Activated CD8-positive, alpha-beta T cell treated with anti-CD3 and anti-CD28 coated beads, Interleukin-2, amount 10 ng/mL, durations not matched to agents 7 days and 5 days (primary cell): Measurements from ENCODE around the gene FAM53B. TPM values are rescaled to one million over a fixed set of nuclear protein-coding genes. Genes with fewer than 3 reads are reported as not detected.

Experiments used
- ATAC-seq: fragments of 150-1000 bp; cut with Tn5 transposase; one replicate; pipeline ENCODE4 v1.10.0; 2021; ENCODE audit warnings: moderate library complexity
- CTCF ChIA-PET: fragments of 350-600 bp; sonication (Branson Sonifier 250); formaldehyde crosslinking; loops from one replicate; lab custom pipeline; 2021; ENCODE audit warnings: antibody characterized with exemption; lab: Charles Lee
- POLR2A ChIA-PET: fragments of 350-600 bp; sonication (Branson Sonifier 250); formaldehyde crosslinking; loops from one replicate; lab custom pipeline; 2021; ENCODE audit warnings: antibody characterized with exemption; lab: Charles Lee
- DNase-seq: peaks from one replicate; pipeline ENCODE4 v3.0.0-alpha.2; 2020
- H3K27ac Mint-ChIP-seq: one replicate; pipeline ENCODE4 v1.8.0; 2021; ENCODE audit warnings: mild to moderate bottlenecking, mixed read lengths
- H3K27me3 Mint-ChIP-seq: one replicate; pipeline ENCODE4 v1.8.0; 2021; ENCODE audit warnings: low read depth, mixed read lengths
- H3K36me3 Mint-ChIP-seq: one replicate; pipeline ENCODE4 v1.8.0; 2021; ENCODE audit warnings: low read depth, mixed read lengths
- H3K4me1 Mint-ChIP-seq: one replicate; pipeline ENCODE4 v1.8.0; 2021; ENCODE audit warnings: low read depth, mixed read lengths
- H3K4me3 Mint-ChIP-seq: one replicate; pipeline ENCODE4 v1.8.0; 2021; ENCODE audit warnings: mild to moderate bottlenecking, mixed read lengths
- H3K9me3 Mint-ChIP-seq: one replicate; pipeline ENCODE4 v1.8.0; 2022; ENCODE audit warnings: mixed read lengths; ENCODE audit not compliant: insufficient read depth
- total RNA-seq, 2 experiments: library from RNA; stranded (reverse); gene quantifications; one replicate each; pipeline ENCODE4 v1.2.3, GENCODE V29; 2021

FAM53B gene
- total RNA-seq, 2 experiments from 2014 or later: 19.9 to 21.8 TPM

DNA sequence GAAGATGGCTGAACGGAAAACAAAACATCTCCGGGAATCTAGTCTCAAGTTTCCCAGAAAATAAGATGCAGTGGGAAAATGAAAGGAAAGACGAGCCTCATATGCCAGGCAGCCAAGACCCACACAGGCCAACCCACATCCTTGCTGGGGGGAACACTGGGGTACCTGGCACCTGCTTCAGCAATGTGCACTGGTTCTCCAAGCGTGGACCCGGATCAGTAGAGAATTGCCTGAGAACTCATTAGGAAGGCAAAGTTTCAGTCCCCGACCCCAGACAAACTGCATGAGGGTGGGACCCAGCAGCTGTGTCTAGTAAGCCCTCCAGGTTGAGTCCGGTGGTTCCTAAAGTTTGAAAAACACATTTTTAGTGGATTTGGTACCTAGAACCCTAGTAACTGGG, 18.4 kb downstream of the FAM53B start:
- Mint-ChIP-seq H3K9me3 (no peaks in the 10 kb centered on the region), H3K4me1 (peaks cover 74% of the 10 kb centered on the region), H3K27me3 (no peaks in the 10 kb centered on the region), H3K4me3 (no peak overlapping the region), H3K27ac (no peak overlapping the region), H3K36me3 (peaks cover 9% of the 10 kb centered on the region)
- ATAC-seq: no peak
- ChIA-PET CTCF (interaction anchor here (1.1 to 11.0 kb wide), 5 partner anchors 8 to 79 kb away, joined by 3 to 180 read pairs (median 7); no protein-coding TSS in a partner anchor), POLR2A (interaction anchor here (0.7 to 1.7 kb wide), 3 partner anchors 15 to 74 kb away, joined by 3 read pairs; no protein-coding TSS in a partner anchor)
- no peak for DNase-seq

DNA sequence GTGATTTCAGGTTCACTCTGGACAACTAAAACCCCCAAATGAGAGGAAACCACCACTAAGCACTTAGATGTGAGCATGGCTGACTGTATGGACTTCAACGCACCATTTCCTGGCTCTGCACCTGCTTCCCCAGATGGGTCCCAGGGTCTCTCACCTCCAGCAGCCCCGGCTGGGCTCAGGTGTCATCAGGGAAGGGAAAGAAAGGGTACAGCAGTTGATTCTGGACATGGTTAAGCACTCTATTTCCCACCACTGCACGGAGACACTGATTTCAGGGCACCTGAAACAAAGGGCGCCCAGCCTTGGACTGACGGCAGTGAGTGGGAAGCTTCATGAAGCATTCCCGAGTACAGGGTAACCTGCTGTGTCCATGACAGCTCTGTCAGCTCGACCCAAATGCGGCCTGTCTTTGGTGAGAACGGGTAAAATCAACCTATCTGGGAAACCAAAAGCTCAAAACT, 19.0 kb downstream of the FAM53B start:
- DNase-seq (no peak), ATAC-seq (no peak)
- H3K4me1 Mint-ChIP-seq: peaks cover 73% of the 10 kb centered on the region
- H3K9me3 Mint-ChIP-seq: no peaks in the 10 kb centered on the region
- H3K27me3 Mint-ChIP-seq: no peaks in the 10 kb centered on the region
- ChIA-PET POLR2A (interaction anchor here (1.0 to 1.7 kb wide), 3 partner anchors 8 to 36 kb away, joined by 3 to 4 read pairs (median 3); no protein-coding TSS in a partner anchor), CTCF (interaction anchor here (0.8 to 11.0 kb wide), 4 partner anchors 9 to 78 kb away, joined by 3 to 180 read pairs (median 5); no protein-coding TSS in a partner anchor)
- H3K4me3 Mint-ChIP-seq: no peak overlapping the region
- peaks cover 9% of the 10 kb centered on the region for H3K36me3 Mint-ChIP-seq
- no peak overlapping the region for H3K27ac Mint-ChIP-seq

DNA sequence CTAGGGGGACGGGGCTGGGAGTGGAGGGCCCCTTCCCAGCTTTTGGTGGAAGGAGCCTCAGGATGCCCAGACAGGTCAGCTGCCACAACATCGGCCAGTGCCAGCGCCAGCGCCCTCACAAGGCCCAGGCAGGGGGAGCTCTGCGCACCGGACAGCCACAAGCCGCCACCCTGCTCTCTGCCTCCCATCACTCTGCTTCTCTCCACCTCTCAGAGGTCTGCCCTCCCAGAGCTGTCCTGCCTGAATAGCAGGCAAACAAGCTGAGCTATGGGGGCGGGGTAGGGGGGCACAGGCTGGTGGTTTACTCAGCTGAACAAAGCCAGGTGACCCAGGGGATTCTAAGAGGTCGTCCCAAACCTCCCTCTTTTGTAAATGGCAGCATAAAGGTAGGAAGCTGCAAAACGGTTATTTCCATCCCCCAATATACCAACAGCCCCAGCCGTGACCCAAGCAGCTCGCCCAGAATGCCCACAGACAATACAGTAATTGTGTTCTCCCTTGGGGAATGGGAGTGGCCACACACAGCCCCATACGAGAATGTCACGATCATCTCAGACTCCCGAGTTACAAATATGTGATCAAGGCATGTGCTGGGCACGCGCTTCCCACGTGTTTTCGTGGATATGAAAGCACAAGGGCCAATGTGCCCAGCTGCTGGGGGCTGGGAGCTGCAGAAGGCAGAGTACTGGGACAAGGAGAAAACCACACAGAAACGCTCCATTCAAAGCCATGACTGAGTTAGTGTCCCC, 19.7 kb downstream of the FAM53B start:
- no peak for DNase-seq
- Mint-ChIP-seq H3K4me1 (peaks cover 70% of the 10 kb centered on the region), H3K4me3 (no peak overlapping the region), H3K27me3 (no peaks in the 10 kb centered on the region), H3K9me3 (no peaks in the 10 kb centered on the region), H3K27ac (peak overlapping the region; percentile 5), H3K36me3 (peaks cover 11% of the 10 kb centered on the region)
- ChIA-PET CTCF (interaction anchor here (0.8 to 11.0 kb wide), 3 partner anchors 10 to 28 kb away, joined by 3 to 180 read pairs (median 7); no protein-coding TSS in a partner anchor), POLR2A (interaction anchor here (1.0 to 1.7 kb wide), 5 partner anchors 8 to 77 kb away, joined by 3 to 4 read pairs (median 3); no protein-coding TSS in a partner anchor)
- ATAC-seq: no peak

DNA sequence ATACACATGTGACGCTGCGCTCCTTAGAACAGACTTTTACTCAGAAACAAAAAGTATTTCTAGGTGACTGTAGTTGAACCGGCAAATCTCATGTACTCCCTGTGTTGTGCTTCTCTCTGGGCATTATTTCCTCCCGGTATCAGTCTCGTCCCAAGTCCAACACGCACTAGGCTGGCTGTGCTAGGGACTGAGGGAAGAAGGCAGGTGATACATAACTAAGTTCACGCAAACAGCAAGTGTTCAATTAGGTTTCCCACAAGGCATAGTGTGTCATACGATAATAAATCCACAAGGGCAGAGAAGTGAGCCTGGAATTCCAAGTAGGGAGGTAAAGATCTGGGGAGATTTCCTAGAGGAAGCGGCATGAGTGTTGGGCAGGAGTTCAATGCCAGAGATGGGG, 20.4 kb downstream of the FAM53B start:
- DNase-seq: no peak
- CTCF ChIA-PET: interaction anchor here (0.9 to 11.0 kb wide), 4 partner anchors 17 to 183 kb away, joined by 3 to 180 read pairs (median 5); no protein-coding TSS in a partner anchor
- peaks cover 70% of the 10 kb centered on the region for H3K4me1 Mint-ChIP-seq
- H3K27ac Mint-ChIP-seq: peak overlapping the region; percentile 77
- peaks cover 8% of the 10 kb centered on the region for H3K36me3 Mint-ChIP-seq
- no peaks in the 10 kb centered on the region for H3K27me3 Mint-ChIP-seq
- POLR2A ChIA-PET: interaction anchor here (1.0 to 1.5 kb wide), 5 partner anchors 9 to 76 kb away, joined by 3 to 8 read pairs (median 4); no protein-coding TSS in a partner anchor
- no peak for ATAC-seq
- no peaks in the 10 kb centered on the region for H3K9me3 Mint-ChIP-seq
- no peak overlapping the region for H3K4me3 Mint-ChIP-seq

DNA sequence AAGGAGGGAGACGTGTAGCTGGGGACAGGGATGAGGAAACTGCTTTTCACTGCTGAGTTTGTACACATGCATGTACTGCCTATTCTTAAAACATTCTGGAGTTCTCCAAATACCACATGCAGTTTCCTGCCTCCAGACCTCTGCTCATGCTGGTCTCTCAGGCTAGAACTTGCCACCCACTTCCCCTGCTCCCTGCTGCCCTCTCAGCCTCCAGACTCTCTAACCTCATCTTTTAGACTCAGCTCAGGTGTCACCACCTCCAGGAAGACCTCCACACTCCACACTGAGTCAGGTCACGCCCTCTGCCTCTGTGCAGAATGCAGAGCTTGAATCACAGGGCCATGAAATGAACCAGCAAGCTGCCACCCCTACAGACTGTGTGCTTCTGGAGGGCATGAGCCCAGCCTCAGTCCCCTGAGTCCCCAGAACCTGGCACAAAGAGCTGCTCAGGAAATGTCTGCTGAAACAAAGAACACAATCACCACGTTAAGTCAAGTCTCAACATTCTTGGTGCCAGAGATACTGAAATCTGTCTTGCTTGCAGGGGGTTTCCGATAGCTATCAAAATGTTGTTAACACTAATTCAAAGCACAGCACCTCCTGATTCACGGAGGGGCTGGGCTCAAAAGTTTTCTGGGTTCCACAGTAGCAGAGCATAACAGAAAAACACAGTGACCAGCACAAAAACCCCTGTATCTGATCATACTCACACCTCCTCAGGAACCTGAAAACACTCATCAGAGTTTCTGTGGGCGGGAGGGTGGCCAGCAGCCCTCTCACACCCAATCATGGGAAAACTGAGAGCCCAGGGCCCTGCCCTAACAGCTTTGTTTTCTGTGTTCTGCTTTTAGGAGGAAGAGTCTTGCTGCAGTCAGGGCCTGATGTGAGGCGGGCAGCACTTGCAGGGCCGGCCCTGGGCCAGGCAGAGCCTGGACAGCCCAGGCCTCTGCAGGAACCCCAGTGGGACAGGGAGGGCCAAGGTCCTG, 21.1 kb downstream of the FAM53B start:
- peaks cover 70% of the 10 kb centered on the region for H3K4me1 Mint-ChIP-seq
- no peaks in the 10 kb centered on the region for H3K27me3 Mint-ChIP-seq
- H3K36me3 Mint-ChIP-seq: peaks cover 8% of the 10 kb centered on the region
- peak overlapping the region; percentile 24 for H3K4me3 Mint-ChIP-seq
- POLR2A ChIA-PET: interaction anchor here (0.7 to 1.5 kb wide), 6 partner anchors 11 to 76 kb away, joined by 3 to 8 read pairs (median 4); no protein-coding TSS in a partner anchor
- ATAC-seq (peak; percentile 29), DNase-seq (peak; percentile 46)
- CTCF ChIA-PET: interaction anchor here (0.9 to 11.0 kb wide), 10 partner anchors 9 to 189 kb away, joined by 3 to 180 read pairs (median 3); no protein-coding TSS in a partner anchor
- H3K9me3 Mint-ChIP-seq: no peaks in the 10 kb centered on the region
- peak overlapping the region; percentile 77 for H3K27ac Mint-ChIP-seq

DNA sequence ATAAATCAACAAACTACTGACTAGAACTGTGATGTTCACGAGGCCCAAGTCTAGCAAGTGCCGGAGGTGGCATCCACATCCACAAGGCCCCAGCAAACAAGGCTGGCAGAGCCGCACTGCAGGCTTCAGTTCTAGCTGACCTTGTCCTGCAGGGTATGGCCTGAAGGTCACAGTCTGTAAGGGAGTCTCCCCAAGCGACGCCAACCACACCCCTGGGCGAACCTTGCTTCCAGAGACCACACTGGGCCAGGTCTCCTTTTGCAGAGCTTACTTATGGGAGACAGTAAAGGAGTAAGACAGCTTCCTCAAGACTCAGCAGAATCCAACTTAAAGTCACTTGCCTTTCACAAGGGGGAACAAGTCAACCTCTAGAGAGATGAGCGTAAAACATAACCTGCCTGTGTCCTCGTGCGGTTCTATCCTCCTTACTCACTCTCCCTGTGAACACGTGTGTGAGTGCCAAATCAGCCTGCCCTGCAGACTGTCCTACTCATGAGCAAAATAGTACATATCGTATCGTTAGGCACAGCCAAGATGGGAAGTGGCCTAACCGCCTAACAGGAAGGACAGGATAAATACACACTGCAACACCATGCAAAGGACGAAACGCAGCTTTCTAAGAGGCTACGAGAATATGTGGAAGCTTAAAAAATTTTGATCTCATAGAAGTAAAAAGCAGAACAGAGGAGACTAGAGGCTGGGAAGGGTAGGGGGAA, 22.7 kb downstream of the FAM53B start:
- Mint-ChIP-seq H3K27ac (peak overlapping the region; percentile 23), H3K9me3 (no peaks in the 10 kb centered on the region), H3K4me1 (peaks cover 77% of the 10 kb centered on the region), H3K27me3 (no peaks in the 10 kb centered on the region), H3K4me3 (no peak overlapping the region), H3K36me3 (peaks cover 15% of the 10 kb centered on the region)
- DNase-seq: no peak
- ATAC-seq: no peak
- ChIA-PET CTCF (interaction anchor here (1.5 to 11.0 kb wide), 5 partner anchors 10 to 72 kb away, joined by 3 to 180 read pairs (median 136); no protein-coding TSS in a partner anchor), POLR2A (interaction anchor here (1.0 kb wide), 1 partner anchor 20 kb away, joined by 4 read pairs; no protein-coding TSS in a partner anchor)

DNA sequence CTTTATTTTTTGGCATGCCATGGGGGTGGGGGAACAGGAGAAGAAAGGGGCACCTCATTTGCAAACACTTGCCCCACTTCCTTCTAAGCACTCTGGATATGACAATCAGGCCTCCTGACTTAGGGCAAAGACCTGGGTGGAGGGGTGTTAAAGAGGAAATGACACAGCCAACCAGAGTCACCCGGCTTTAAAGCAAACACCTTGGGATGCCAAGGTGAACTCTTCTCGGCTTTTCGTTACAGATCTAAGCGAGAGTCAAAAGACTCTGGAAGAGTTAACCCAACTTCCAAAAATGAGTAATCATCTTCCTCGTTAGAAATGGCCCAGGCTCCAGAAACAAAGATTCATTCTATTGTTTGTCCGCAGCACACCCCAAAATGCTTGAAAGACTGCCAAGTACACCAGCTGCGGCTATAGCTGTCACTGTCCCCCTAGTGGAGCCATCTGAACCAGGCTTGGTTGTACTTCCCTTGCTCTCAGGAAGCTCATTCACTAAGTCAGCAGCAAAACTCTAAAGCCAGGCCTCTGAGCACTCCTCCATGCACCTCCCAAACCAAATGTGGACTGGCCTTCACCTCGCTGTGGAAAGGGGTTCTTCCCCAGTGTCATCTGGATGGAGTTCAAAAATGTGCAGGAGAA, 24.8 kb downstream of the FAM53B start:
- H3K36me3 Mint-ChIP-seq: peaks cover 19% of the 10 kb centered on the region
- CTCF ChIA-PET: interaction anchor here (0.7 to 11.0 kb wide), 25 partner anchors 13 to 236 kb away, joined by 3 to 180 read pairs (median 7); partner anchors contain the start of gene EEF1AKMT2
- peaks cover 87% of the 10 kb centered on the region for H3K4me1 Mint-ChIP-seq
- H3K27ac Mint-ChIP-seq: peak overlapping the region; percentile 84
- peak; percentile 67 for ATAC-seq
- no peaks in the 10 kb centered on the region for H3K9me3 Mint-ChIP-seq
- H3K27me3 Mint-ChIP-seq: no peaks in the 10 kb centered on the region
- POLR2A ChIA-PET: interaction anchor here (0.5 to 3.3 kb wide), 17 partner anchors 10 to 258 kb away, joined by 3 to 29 read pairs (median 6); partner anchors contain the start of gene LHPP
- peak; percentile 81 for DNase-seq
- H3K4me3 Mint-ChIP-seq: peak overlapping the region; percentile 71

DNA sequence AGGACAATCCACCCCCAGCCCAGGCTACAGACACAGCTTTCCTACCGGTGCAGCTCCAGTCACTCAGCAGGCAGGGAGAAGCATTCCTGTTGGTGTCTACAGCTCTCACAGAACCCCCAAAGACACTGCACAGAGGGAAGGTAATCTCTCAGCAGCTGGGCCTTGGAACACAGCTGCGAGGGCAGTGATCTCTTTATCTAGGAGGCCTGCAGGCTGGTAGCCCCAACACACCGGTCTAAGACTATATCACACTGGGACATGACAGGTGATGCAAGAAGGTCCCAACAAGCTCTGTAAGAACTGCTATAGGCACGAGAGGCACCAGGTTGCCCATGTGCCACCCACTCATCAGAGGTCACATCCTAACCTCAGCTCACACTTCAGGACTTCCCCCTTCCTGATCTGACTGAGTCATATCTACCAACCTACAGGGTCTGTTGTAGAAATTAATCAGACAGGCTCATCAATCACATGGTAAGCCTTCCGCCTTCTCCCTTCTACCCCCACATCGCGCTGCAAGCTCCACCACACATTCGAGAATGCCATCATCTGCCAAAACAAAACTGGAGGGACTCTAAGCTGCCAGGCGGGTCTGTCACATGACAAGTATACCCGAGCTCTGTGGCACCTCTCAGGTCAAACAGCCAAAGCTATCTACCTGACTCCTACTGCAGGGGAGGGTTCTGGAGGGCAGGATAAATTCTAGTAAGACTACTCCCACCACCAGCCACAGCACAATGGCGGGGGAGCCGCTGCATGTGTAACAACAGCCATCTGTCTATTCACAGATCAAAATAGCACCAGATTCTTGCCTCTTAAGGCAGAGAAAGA, 26.1 kb downstream of the FAM53B start:
- CTCF ChIA-PET: interaction anchor here (0.7 to 11.0 kb wide), 24 partner anchors 9 to 237 kb away, joined by 3 to 180 read pairs (median 8); partner anchors contain the start of gene EEF1AKMT2
- POLR2A ChIA-PET: interaction anchor here (0.7 to 3.3 kb wide), 19 partner anchors 9 to 299 kb away, joined by 3 to 29 read pairs (median 5); partner anchors contain the start of gene LHPP
- peak overlapping the region; percentile 71 for H3K4me3 Mint-ChIP-seq

DNA sequence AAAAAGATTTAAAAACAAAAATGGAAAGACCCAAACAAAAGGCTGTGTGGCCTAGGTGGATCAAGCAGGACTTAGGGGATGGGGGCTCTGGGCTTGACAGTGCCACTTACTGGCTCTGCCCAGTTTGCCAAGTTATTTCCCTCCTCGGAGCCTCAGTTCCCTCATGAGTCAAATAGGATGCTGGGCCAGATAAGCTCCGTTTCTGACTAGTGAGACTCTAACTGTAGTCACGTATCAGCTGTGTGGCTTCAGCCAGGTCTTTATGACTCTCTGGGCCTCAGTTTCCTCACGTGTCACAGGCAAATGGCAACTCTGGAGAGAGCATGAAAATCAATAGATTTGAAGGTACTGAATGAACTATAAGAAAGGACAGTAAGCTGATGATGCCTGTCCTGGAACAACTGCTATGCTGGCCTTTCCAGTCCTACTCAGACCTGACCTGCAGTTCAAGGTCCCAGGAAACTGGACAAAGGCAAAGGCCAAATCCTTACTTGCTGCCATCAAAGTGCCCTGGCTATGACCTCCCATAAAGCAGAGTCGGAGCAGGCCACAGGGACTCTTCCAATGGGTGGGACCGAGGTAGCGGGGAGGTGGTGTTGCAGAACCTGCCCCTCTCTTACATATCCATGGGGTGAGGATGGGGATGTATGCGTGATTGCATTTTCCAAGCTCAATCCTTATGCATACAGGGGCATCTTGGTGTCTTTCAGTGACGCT, 27.0 kb downstream of the FAM53B start:
- Mint-ChIP-seq H3K36me3 (peaks cover 19% of the 10 kb centered on the region), H3K4me3 (no peak overlapping the region), H3K27me3 (no peaks in the 10 kb centered on the region), H3K9me3 (no peaks in the 10 kb centered on the region), H3K4me1 (peaks cover 74% of the 10 kb centered on the region), H3K27ac (peak overlapping the region; percentile 84)
- no peak for ATAC-seq
- CTCF ChIA-PET: interaction anchor here (1.4 to 11.0 kb wide), 12 partner anchors 9 to 186 kb away, joined by 3 to 180 read pairs (median 41); no protein-coding TSS in a partner anchor
- no peak for DNase-seq
- POLR2A ChIA-PET: interaction anchor here (1.0 to 3.3 kb wide), 11 partner anchors 8 to 74 kb away, joined by 3 to 29 read pairs (median 12); partner anchors contain the start of gene EEF1AKMT2

More for the DNA sequence above, 26.1 kb downstream of the FAM53B start:
- DNase-seq (peak; percentile 72), ATAC-seq (peak; percentile 73)
- peaks cover 19% of the 10 kb centered on the region for H3K36me3 Mint-ChIP-seq
- H3K27ac Mint-ChIP-seq: peak overlapping the region; percentile 84
- no peaks in the 10 kb centered on the region for H3K27me3 Mint-ChIP-seq
- no peaks in the 10 kb centered on the region for H3K9me3 Mint-ChIP-seq
- peaks cover 84% of the 10 kb centered on the region for H3K4me1 Mint-ChIP-seq
